HEK293 (cell line): ENCODE measurements around the gene NSUN4.
A peak's percentile ranks its signal among the peaks of the same experiment; 100 is the strongest.

ENCODE experiments used
- CTCF ChIA-PET: fragments of 350-600 bp; formaldehyde crosslinking; extraction: SDS; loops from one replicate; lab custom pipeline; 2021; ENCODE audit warnings: antibody characterized with exemption; lab: Yijun Ruan, JAX
- POLR2A ChIA-PET: fragments of 300-600 bp; formaldehyde crosslinking; extraction: SDS; loops from one replicate; lab custom pipeline; 2020; ENCODE audit warnings: antibody characterized with exemption, inconsistent platforms; lab: Yijun Ruan, JAX
- H3K27ac ChIP-seq: fragments of 200-500 bp; sonication (Bioruptor generic); 2 replicates; pipeline ENCODE4 v1.5.1; 2014; ENCODE audit warnings: low read depth, low read length, control low read depth, inconsistent platforms; ENCODE audit errors: extremely low read depth
- H3K36me3 ChIP-seq, 2 experiments: fragments of 200-500 bp in 1 of 2; sonication (Bioruptor generic) in 1 of 2; 1 replicate in 1 of 2; 2 replicates in 1 of 2; pipeline ENCODE4 v1.5.1; 2014 to 2017; ENCODE audit warnings: inconsistent platforms in 2 of 2, low read length in 2 of 2; ENCODE audit not compliant: control insufficient read depth in 2 of 2, insufficient read depth in 1 of 2
- H3K4me1 ChIP-seq: fragments of 200-500 bp; sonication (Bioruptor generic); 2 replicates; pipeline ENCODE4 v1.5.1; 2014; ENCODE audit warnings: mild to moderate bottlenecking, low read length, inconsistent platforms; ENCODE audit not compliant: control insufficient read depth, insufficient read depth
- H3K4me3 ChIP-seq: 2 replicates; pipeline ENCODE4 v1.5.1; 2011; ENCODE audit warnings: low read depth, mild to moderate bottlenecking, control low read depth, low read length, moderate library complexity
- H3K9me3 ChIP-seq: fragments of 200-500 bp; sonication (Bioruptor generic); 2 replicates; pipeline ENCODE4 v1.5.1; 2014; ENCODE audit warnings: low read depth, low read length, inconsistent platforms; ENCODE audit not compliant: control insufficient read depth, insufficient read depth
- AEBP2 ChIP-seq: fragments of 450-650 bp; formaldehyde crosslinking; IDR thresholded peaks from 2 replicates; pipeline ENCODE4 v1.5.1; 2016; ENCODE audit warnings: missing biosample characterization, missing genetic modification characterization, borderline replicate concordance
- BCL11A ChIP-seq: fragments of 450-650 bp; formaldehyde crosslinking; IDR thresholded peaks from 2 replicates; pipeline ENCODE4 v1.5.1; 2016; ENCODE audit warnings: low read depth, missing biosample characterization, missing genetic modification characterization
- EGR2 ChIP-seq: fragments of 450-650 bp; formaldehyde crosslinking; IDR thresholded peaks from 2 replicates; pipeline ENCODE4 v1.5.1; 2016; ENCODE audit warnings: low read depth, missing biosample characterization, missing genetic modification characterization
- ELK4 ChIP-seq: IDR thresholded peaks from 2 replicates; pipeline ENCODE4 v1.6.1; 2011; ENCODE audit warnings: mild to moderate bottlenecking, low read depth, low read length, borderline replicate concordance
- GFI1B ChIP-seq: fragments of 450-650 bp; formaldehyde crosslinking; IDR thresholded peaks from 2 replicates; pipeline ENCODE4 v1.5.1; 2016; ENCODE audit warnings: missing biosample characterization, missing genetic modification characterization
- GLI4 ChIP-seq: fragments of 450-650 bp; formaldehyde crosslinking; IDR thresholded peaks from 2 replicates; pipeline ENCODE4 v1.5.1; 2016; ENCODE audit warnings: missing biosample characterization, missing genetic modification characterization
- GLIS1 ChIP-seq: fragments of 450-650 bp; formaldehyde crosslinking; IDR thresholded peaks from 2 replicates; pipeline ENCODE4 v1.5.1; 2016; ENCODE audit warnings: missing biosample characterization, missing genetic modification characterization
- INSM2 ChIP-seq: fragments of 450-650 bp; formaldehyde crosslinking; IDR thresholded peaks from 2 replicates; pipeline ENCODE4 v1.5.1; 2016; ENCODE audit warnings: missing biosample characterization, missing genetic modification characterization
- SETDB1 ChIP-seq: IDR thresholded peaks from one replicate; pipeline ENCODE4 v1.6.1; 2017; ENCODE audit warnings: mild to moderate bottlenecking, low read length, moderate library complexity, mixed read lengths; ENCODE audit not compliant: insufficient read length
- SP7 ChIP-seq: fragments of 450-650 bp; formaldehyde crosslinking; IDR thresholded peaks from 2 replicates; pipeline ENCODE4 v1.5.1; 2016; ENCODE audit warnings: missing biosample characterization, missing genetic modification characterization
- ZBTB10 ChIP-seq: fragments of 450-650 bp; formaldehyde crosslinking; IDR thresholded peaks from 2 replicates; pipeline ENCODE4 v1.5.1; 2016; ENCODE audit warnings: missing biosample characterization, missing genetic modification characterization
- ZIC2 ChIP-seq: fragments of 450-650 bp; formaldehyde crosslinking; IDR thresholded peaks from 2 replicates; pipeline ENCODE4 v1.5.1; 2016; ENCODE audit warnings: missing biosample characterization, missing genetic modification characterization
- ZNF175 ChIP-seq: fragments of 450-650 bp; formaldehyde crosslinking; IDR thresholded peaks from 2 replicates; pipeline ENCODE4 v1.5.1; 2016; ENCODE audit warnings: missing biosample characterization, missing genetic modification characterization
- ZNF221 ChIP-seq: fragments of 450-650 bp; formaldehyde crosslinking; IDR thresholded peaks from 2 replicates; pipeline ENCODE4 v1.5.1; 2017; ENCODE audit warnings: missing biosample characterization, missing genetic modification characterization, borderline replicate concordance
- ZNF239 ChIP-seq: fragments of 450-650 bp; formaldehyde crosslinking; IDR thresholded peaks from 2 replicates; pipeline ENCODE4 v1.5.1; 2016; ENCODE audit warnings: missing biosample characterization, missing genetic modification characterization
- ZNF37A ChIP-seq: fragments of 450-650 bp; IDR thresholded peaks from 2 replicates; pipeline ENCODE4 v1.5.1; 2018; ENCODE audit warnings: missing biosample characterization, missing genetic modification characterization
- ZNF394 ChIP-seq: fragments of 450-650 bp; formaldehyde crosslinking; IDR thresholded peaks from 2 replicates; pipeline ENCODE4 v1.5.1; 2016; ENCODE audit warnings: missing biosample characterization, missing genetic modification characterization, mild to moderate bottlenecking, moderate library complexity, borderline replicate concordance
- ZNF416 ChIP-seq: fragments of 450-650 bp; formaldehyde crosslinking; IDR thresholded peaks from 2 replicates; pipeline ENCODE4 v1.5.1; 2016; ENCODE audit warnings: missing biosample characterization, missing genetic modification characterization
- ZNF510 ChIP-seq: fragments of 450-650 bp; formaldehyde crosslinking; IDR thresholded peaks from 2 replicates; pipeline ENCODE4 v1.5.1; 2018; ENCODE audit warnings: mild to moderate bottlenecking, missing genetic modification characterization, missing biosample characterization; ENCODE audit not compliant: insufficient replicate concordance
- ZNF701 ChIP-seq: fragments of 450-650 bp; formaldehyde crosslinking; IDR thresholded peaks from 2 replicates; pipeline ENCODE4 v1.5.1; 2016; ENCODE audit warnings: missing biosample characterization, missing genetic modification characterization
- TF ChIP-seq, protein P1 (sequence below): fragments of 450-650 bp; formaldehyde crosslinking; IDR thresholded peaks from 2 replicates; pipeline ENCODE4 v1.5.1; 2016; ENCODE audit warnings: missing biosample characterization, missing genetic modification characterization
- TF ChIP-seq, protein P2 (sequence below): fragments of 450-650 bp; formaldehyde crosslinking; IDR thresholded peaks from 2 replicates; pipeline ENCODE4 v1.5.1; 2016; ENCODE audit warnings: missing biosample characterization, missing genetic modification characterization

The NSUN4 gene

GRCh38 chr1:46394108-46394871 is 53.7 kb downstream of the NSUN4 start, which contains the start of gene FAAH (continued):
- TF ChIP-seq ZNF239 (tag by site-specific recombination) (no peak), AEBP2 (no peak), ZNF701 (tag by site-specific recombination) (no peak), SETDB1 (no peak), SP7 (no peak; the same call in none of the 2 replicates), GFI1B (tag by site-specific recombination) (no peak), ZNF175 (tag by site-specific recombination) (no peak), ELK4 (no peak), GLI4 (tag by site-specific recombination) (no peak), ZNF510 (tag by site-specific recombination) (no peak), ZNF221 (tag by site-specific recombination) (no peak), BCL11A (tag by site-specific recombination) (no peak), ZNF416 (tag by site-specific recombination) (no peak), ZBTB10 (tag by site-specific recombination) (0 out of 2 replicates have a peak, but pooled peaks have one; percentile 47), ZNF394 (tag by site-specific recombination) (peak; percentile 36; the same call in 1 of the 2 replicates)
- TF ChIP-seq, protein P1, sequence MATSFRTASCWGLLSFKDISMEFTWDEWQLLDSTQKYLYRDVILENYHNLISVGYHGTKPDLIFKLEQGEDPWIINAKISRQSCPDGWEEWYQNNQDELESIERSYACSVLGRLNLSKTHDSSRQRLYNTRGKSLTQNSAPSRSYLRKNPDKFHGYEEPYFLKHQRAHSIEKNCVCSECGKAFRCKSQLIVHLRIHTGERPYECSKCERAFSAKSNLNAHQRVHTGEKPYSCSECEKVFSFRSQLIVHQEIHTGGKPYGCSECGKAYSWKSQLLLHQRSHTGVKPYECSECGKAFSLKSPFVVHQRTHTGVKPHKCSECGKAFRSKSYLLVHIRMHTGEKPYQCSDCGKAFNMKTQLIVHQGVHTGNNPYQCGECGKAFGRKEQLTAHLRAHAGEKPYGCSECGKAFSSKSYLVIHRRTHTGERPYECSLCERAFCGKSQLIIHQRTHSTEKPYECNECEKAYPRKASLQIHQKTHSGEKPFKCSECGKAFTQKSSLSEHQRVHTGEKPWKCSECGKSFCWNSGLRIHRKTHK: no peak
- TF ChIP-seq, protein P2, sequence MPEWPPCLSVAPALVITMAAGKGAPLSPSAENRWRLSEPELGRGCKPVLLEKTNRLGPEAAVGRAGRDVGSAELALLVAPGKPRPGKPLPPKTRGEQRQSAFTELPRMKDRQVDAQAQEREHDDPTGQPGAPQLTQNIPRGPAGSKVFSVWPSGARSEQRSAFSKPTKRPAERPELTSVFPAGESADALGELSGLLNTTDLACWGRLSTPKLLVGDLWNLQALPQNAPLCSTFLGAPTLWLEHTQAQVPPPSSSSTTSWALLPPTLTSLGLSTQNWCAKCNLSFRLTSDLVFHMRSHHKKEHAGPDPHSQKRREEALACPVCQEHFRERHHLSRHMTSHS (tag by site-specific recombination): no peak

DNA sequence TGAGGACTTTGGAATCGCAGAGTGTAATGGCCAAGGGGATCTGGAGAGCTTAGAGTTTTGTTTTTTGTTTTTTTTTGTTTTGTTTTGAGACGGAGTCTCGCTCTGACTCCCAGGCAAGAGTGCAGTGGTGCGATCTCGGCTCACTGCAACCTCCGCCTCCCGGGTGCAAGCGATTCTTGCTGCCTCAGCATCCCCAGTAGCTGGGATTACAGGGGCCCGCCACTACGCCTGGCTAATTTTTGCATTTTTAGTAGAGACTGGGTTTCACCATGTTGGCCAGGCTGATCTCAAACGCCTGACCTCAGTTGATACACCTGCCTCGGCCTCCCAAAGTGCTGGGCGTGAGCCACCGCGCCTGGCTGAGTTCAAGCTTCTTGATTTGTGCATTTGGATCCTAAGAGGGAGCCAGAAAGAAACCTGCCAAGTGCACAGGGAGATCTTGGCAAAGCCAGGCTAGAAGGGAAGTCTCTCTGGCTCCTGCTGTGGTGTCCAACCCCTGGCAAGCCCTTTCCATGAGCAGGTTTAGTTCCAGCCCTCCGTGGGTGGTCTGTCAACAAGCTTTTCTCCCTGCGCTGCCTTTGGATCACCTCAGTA is 54.4 kb downstream of the NSUN4 start:
- H3K27ac ChIP-seq: no peak overlapping the region
- H3K4me1 ChIP-seq: peaks cover 2% of the 10 kb centered on the region; the same call in 1 of the 2 replicates
- ChIA-PET CTCF (interaction anchor here (0.8 to 1.6 kb wide), 3 partner anchors 9 to 52 kb away, joined by 4 to 5 read pairs (median 5); no protein-coding TSS in a partner anchor), POLR2A (no interaction called here)
- peak overlapping the region; percentile 40 for H3K4me3 ChIP-seq
- TF ChIP-seq EGR2 (0 out of 2 replicates have a peak, but pooled peaks have one; percentile 45), ZNF37A (no peak), GLIS1 (tag by site-specific recombination) (peak; percentile 48; the same call in 1 of the 2 replicates), INSM2 (tag by site-specific recombination) (0 out of 2 replicates have a peak, but pooled peaks have one; percentile 70), ZIC2 (peak; percentile 72)
- no peaks in the 10 kb centered on the region for H3K9me3 ChIP-seq
- no peaks in the 10 kb centered on the region for H3K36me3 ChIP-seq
